Epithelial cell of proximal tubule (primary cell): ENCODE measurements around the gene BMPER. TPM values are rescaled to one million over a fixed set of nuclear protein-coding genes. Genes with fewer than 3 reads are reported as not detected.

ENCODE experiments used
- DNase-seq: peaks from one replicate; pipeline ENCODE4 v3.0.0-alpha.2; 2011; ENCODE audit warnings: low read depth
- H3K4me3 ChIP-seq: 2 replicates; pipeline ENCODE4 v1.5.1; 2011; ENCODE audit warnings: low read depth, mild to moderate bottlenecking, low read length
- CTCF ChIP-seq: conservative IDR thresholded peaks from 2 replicates; pipeline ENCODE4 v1.5.1; 2012; ENCODE audit warnings: low read depth, mild to moderate bottlenecking, low read length
- total RNA-seq: library from RNA; depleted of rRNA; stranded (reverse); fragments of >200 nt; gene quantifications from 2 replicates; pipeline ENCODE4 v1.2.3, GENCODE V29; 2015

BMPER gene
- total RNA-seq, 1 donor from 2014 or later = 0.29 TPM

- no peak for TF ChIP-seq CTCF
- no peak overlapping the region for H3K4me3 ChIP-seq
- DNase-seq = no peak
Observed at GRCh38 chr7:33910756-33911155, 5.4 kb downstream of the BMPER start.

- no peak overlapping the region for H3K4me3 ChIP-seq
- no peak for DNase-seq
- no peak for TF ChIP-seq CTCF
Observed at GRCh38 chr7:33916357-33917081, 11.2 kb downstream of the BMPER start.

DNA sequence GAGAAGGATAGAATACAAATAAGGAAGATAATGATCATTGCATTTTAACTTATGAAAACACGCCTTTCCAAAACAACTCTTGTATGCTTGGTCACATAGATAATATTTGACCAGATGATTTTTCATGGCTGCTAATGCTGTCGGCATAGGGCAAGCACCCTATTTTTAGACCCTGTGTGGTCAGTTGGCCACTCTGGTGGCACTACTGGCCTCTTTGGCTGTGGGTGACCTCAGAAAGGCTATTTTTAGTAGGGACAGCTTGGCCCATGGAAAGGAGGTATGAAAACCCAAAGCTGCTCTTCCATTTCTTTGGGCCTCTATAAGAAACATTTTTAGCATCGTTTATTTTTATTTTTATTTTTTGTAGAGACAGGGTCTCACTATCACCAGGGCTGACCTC is 12.3 kb downstream of the BMPER start:
- DNase-seq = no peak
- no peak overlapping the region for H3K4me3 ChIP-seq
- no peak for TF ChIP-seq CTCF

DNA sequence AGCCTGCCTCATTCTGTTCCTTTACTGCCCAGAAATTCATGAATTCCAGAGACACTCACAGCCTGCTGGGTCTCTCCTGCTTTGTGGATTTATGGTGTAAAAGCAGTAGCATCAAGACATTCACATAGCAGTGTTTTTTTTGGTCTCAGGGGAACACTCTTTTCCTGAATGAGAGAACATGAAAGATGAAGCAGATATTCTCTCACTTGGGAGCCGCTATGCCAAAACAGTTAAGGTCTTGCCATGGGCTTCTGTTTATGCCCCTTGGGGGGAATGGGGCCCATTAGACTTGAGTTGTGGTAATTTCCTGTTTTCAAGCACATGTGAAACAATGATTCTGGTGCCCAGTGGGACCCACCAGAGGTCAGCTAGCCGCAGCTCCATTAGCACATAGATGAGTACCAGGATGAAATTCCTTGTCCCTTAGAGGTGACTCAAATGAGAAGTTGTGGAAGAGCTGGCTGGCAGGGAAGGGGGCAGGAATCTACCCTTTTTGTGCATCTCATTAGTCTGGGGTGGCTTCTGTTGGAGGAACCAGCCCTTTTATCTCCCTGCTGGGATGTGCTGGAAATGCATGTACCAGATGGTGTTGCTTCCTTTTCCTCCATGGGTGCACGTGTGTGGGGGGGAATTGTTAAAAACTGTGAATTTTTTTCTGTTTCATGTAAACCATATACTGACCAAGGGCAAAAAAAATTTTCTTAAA is 13.3 kb downstream of the BMPER start:
- no peak for TF ChIP-seq CTCF
- H3K4me3 ChIP-seq = no peak overlapping the region
- no peak for DNase-seq

GRCh38 chr7:33919449-33919848 is 14.1 kb downstream of the BMPER start:
- no peak overlapping the region for H3K4me3 ChIP-seq
- TF ChIP-seq CTCF = no peak
- DNase-seq = no peak

DNA sequence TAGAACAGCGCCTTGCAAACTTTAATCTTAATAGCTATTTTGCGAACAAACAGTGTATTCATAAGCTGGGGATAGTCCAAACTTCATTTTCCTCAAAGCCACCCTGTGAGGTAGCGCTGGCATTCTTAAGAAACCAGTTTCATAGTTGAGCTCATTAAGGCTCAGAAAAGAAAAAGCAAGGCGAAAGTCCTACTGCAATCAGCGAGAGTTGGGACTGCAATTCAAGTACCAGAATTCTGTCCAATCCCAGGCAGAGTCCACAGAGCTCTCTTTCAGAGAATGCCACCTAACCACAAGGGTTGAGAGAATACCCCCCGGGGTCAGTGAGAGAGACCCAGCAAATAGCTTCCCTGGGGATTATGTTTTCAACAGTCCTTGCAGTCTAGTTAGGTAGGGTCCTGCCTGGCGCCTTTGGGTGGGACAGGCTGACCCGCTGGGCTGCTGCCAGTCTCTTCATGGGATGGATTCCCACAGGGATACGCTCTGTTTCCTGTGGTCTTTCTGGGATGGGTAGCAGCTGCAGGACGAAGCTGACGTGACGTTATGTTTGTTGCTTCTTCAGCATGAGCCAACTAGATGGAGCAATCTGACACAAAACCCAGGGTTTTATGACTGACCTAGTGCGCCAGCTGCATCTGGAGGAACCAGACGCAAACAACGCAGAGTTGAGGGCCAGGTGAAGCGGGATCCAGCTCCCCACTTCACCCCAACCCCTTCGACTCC is 16.0 kb downstream of the BMPER start:
- no peak for TF ChIP-seq CTCF
- no peak for DNase-seq
- no peak overlapping the region for H3K4me3 ChIP-seq
